ENCODE measurements around the gene TOP3A.

Gene TOP3A

GRCh38 chr17:18258356-18259038, 56.3 kb downstream of the TOP3A start, which contains the start of gene FLII:
TSS of gene FLII (minus strand) at chr17:18258738. CDS start at chr17:18258690, 48 bp downstream.
- Histone ChIP-seq H3K36me3 (peaks cover 39% of the 10 kb centered on the region), H3K27ac (peak within 1 kb of the TSS; percentile 99), H3K4me3 (ENCODE audit: low read depth in 1 of 2, low read length in 1 of 2) (peak within 1 kb of the TSS; percentile 78 to 99), H3K9me3 (no peaks in the 10 kb centered on the region), H3K4me1 (ENCODE audit: control insufficient read depth in 1 of 2, insufficient read depth in 1 of 2, low read depth in 1 of 2, low read length in 1 of 2) (peaks cover 48 to 49% of the 10 kb centered on the region in 2 experiments), H3K27me3 (no peaks in the 10 kb centered on the region)
- TF ChIP-seq, protein P1, sequence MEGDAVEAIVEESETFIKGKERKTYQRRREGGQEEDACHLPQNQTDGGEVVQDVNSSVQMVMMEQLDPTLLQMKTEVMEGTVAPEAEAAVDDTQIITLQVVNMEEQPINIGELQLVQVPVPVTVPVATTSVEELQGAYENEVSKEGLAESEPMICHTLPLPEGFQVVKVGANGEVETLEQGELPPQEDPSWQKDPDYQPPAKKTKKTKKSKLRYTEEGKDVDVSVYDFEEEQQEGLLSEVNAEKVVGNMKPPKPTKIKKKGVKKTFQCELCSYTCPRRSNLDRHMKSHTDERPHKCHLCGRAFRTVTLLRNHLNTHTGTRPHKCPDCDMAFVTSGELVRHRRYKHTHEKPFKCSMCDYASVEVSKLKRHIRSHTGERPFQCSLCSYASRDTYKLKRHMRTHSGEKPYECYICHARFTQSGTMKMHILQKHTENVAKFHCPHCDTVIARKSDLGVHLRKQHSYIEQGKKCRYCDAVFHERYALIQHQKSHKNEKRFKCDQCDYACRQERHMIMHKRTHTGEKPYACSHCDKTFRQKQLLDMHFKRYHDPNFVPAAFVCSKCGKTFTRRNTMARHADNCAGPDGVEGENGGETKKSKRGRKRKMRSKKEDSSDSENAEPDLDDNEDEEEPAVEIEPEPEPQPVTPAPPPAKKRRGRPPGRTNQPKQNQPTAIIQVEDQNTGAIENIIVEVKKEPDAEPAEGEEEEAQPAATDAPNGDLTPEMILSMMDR (IDR thresholded peaks at IDR 0.05): no peak

DNA sequence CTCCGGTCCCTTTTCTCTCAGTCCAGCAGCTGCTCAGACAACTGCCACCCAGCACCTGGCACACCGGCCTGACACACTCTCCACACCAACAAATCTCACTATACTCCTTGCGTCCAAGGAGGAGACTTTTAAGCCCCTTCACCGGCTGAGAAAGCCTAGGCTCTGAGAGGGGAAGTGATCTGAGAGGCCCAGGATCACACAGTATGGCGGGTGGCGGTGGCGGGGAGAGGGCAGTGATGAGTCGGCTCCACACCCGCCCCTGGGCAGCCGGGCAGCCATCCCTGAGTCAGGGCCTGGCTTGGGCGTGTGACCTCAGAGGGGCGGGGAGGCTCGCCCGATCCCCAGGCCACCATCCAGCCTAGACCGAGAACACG, 56.8 kb downstream of the TOP3A start:
- Histone ChIP-seq H3K9me3 (no peaks in the 10 kb centered on the region), H3K4me3 (ENCODE audit: low read depth in 1 of 2, low read length in 1 of 2) (peak overlapping the region; percentile 78 to 99), H3K27ac (peak overlapping the region; percentile 99), H3K36me3 (peaks cover 39% of the 10 kb centered on the region), H3K27me3 (no peaks in the 10 kb centered on the region), H3K4me1 (ENCODE audit: control insufficient read depth in 1 of 2, insufficient read depth in 1 of 2, low read depth in 1 of 2, low read length in 1 of 2) (peaks cover 48 to 49% of the 10 kb centered on the region in 2 experiments)
- TF ChIP-seq, protein P1 (IDR thresholded peaks at IDR 0.05): peak; percentile 30

- Histone ChIP-seq H3K36me3 (peaks cover 44% of the 10 kb centered on the region), H3K9me3 (no peaks in the 10 kb centered on the region), H3K27me3 (no peaks in the 10 kb centered on the region), H3K4me3 (ENCODE audit: low read depth in 1 of 2, low read length in 1 of 2) (peak overlapping the region; percentile 78 to 99), H3K4me1 (ENCODE audit: control insufficient read depth in 1 of 2, insufficient read depth in 1 of 2, low read depth in 1 of 2, low read length in 1 of 2) (peaks cover 48 to 49% of the 10 kb centered on the region in 2 experiments), H3K27ac (peak overlapping the region; percentile 99)
- TF ChIP-seq, protein P1 (IDR thresholded peaks at IDR 0.05): no peak
Measured at GRCh38 chr17:18257268-18257981, 57.4 kb downstream of the TOP3A start.

GRCh38 chr17:18256776-18257175, 58.0 kb downstream of the TOP3A start:
- Histone ChIP-seq H3K9me3 (no peaks in the 10 kb centered on the region), H3K36me3 (peaks cover 51% of the 10 kb centered on the region), H3K4me3 (ENCODE audit: low read depth in 1 of 2, low read length in 1 of 2) (peak overlapping the region in 1 of 2 experiments; percentile 78), H3K27ac (peak overlapping the region; percentile 99), H3K27me3 (no peaks in the 10 kb centered on the region), H3K4me1 (ENCODE audit: control insufficient read depth in 1 of 2, insufficient read depth in 1 of 2, low read depth in 1 of 2, low read length in 1 of 2) (peaks cover 45 to 46% of the 10 kb centered on the region in 2 experiments)
- TF ChIP-seq, protein P1 (IDR thresholded peaks at IDR 0.05): no peak

DNA sequence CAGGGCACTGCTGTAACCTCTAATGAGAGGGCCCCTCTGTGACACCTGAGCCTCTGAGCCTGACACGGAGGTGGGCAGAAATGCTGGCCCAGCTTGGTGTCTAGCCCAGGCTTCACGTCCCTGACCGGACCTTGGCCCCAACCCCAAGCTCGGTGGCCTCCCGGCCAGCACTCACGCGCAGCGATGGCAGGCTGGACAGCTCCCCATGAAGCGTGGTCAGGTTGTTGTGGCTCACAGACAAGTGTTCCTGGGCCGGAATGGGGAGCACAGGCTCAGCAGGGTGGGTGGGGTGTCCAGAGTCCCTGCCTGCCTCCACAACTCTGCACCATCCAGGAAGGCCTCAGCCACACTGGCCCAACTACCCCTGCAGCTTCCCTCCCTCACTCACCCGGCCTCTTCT, 58.4 kb downstream of the TOP3A start:
- Histone ChIP-seq H3K27me3 (no peaks in the 10 kb centered on the region), H3K4me1 (ENCODE audit: control insufficient read depth in 1 of 2, insufficient read depth in 1 of 2, low read depth in 1 of 2, low read length in 1 of 2) (peaks cover 41 to 42% of the 10 kb centered on the region in 2 experiments), H3K36me3 (peaks cover 55% of the 10 kb centered on the region), H3K4me3 (ENCODE audit: low read depth in 1 of 2, low read length in 1 of 2) (no peak overlapping the region), H3K9me3 (no peaks in the 10 kb centered on the region), H3K27ac (peak overlapping the region; percentile 99)
- TF ChIP-seq, protein P1 (IDR thresholded peaks at IDR 0.05): no peak
